HG03571 (cell line): ENCODE measurements around the gene ETS1.

ENCODE experiments used
- ATAC-seq: cut with Tn5 transposase; IDR thresholded peaks from one replicate; pipeline ENCODE4 v1.9.1; 2021; ENCODE audit not compliant: unreplicated experiment

The ETS1 gene, protein sequence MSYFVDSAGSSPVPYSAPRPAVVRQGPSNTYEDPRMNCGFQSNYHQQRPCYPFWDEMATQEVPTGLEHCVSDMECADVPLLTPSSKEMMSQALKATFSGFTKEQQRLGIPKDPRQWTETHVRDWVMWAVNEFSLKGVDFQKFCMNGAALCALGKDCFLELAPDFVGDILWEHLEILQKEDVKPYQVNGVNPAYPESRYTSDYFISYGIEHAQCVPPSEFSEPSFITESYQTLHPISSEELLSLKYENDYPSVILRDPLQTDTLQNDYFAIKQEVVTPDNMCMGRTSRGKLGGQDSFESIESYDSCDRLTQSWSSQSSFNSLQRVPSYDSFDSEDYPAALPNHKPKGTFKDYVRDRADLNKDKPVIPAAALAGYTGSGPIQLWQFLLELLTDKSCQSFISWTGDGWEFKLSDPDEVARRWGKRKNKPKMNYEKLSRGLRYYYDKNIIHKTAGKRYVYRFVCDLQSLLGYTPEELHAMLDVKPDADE

DNA sequence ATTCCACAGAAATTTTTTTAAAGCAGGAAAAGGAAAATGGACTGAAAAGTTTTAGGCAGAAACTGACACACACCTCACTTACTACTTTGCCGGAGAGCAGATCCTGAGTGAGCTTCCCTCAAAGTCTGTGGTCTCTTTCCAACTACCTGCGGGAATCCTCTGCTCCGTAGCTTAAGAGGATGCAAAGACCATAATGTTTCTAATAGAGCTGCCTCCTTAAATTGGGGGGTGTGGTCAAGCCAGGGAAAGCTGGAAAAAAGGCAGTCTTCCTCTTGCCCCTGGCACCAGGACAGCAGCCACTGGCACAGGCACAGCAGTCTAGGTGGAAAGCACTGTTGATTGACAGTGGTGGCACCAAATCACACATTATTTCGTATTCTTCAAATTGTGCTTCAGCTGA, at the start of gene ETS1:
Gene ETS1 (minus strand): TSS at position 144 of the 400 bp plus-strand sequence. CDS start 14,428 bp downstream, outside the sequence.
- ATAC-seq: no peak

DNA sequence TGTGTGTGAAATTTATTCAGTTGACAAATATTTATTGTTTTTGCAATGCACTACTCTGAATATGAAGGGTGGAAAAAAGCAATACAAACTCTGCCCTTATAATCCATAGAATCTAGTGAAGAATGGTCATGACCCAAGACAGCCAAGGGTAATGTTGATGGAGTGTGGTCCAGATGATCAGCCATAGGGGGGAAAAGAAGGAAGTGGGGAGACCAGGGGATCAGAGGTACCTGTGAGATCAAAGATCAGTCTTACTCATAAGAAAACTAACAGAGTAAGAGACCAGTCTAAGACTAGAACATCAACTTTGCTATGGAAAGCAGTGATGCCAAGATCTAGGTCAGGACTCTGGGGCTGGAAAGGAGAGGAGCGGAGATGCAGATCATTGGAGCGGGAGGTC, 47.0 kb upstream of the ETS1 start:
- no peak for ATAC-seq

DNA sequence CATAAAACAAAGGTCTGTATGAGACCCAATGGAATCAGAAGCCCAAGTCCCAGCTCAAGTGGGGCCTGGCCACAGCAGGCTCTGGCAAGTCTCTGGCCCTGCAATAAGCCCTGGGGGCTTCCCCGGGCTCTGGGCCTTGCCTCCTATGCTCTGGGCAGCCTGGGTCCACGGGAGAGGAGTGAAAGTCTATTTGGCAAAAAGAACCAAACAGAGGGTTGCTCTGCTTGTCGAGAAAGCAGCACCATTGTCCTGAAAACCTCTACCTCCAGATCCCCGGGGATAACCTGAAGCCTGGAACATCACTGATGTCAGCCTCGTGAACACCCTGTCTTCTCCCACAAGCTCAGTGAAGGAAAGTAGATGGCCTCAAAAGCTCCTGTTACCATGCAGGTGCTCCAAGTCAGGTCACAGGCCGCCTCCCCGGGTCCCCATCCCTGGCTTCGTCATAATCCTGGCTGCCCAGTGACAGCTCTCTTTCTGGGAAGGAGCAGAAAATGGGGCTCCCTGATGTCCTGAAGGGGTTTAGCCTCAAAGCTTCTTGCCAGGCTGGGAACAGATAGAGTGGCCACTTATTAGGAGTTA, 46.1 kb upstream of the ETS1 start:
- no peak for ATAC-seq

DNA sequence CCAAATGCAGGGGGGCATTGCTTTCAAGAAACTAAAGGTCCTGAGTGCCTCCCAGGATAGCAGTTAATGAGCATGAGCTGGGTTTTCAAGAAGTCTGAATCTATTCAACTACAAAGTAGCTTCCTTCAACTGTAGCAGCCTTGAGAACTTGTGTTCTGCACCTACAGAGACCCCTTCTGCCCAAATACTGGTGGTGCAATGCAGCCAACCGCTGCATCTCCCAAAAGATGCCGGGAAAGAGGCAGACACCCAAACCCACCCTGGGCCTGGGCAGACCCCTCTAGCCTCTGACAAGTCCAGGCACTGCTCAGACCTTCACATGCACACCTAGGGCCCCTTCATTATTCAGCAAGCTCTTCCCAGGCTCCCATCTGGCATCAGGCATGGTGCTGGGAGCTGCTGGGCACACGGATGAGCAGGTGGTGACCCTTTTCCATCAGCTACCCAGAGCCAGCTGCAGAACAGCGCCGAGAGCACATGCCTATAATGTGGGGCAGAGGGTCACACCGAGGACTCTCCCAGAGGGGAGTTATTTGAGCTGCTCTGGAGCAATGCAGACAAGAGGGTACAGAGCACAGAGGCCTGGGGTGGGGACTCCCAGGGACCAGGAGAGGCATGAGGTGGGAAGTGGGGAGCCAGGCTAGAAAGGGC, 44.9 kb upstream of the ETS1 start:
- no peak for ATAC-seq

DNA sequence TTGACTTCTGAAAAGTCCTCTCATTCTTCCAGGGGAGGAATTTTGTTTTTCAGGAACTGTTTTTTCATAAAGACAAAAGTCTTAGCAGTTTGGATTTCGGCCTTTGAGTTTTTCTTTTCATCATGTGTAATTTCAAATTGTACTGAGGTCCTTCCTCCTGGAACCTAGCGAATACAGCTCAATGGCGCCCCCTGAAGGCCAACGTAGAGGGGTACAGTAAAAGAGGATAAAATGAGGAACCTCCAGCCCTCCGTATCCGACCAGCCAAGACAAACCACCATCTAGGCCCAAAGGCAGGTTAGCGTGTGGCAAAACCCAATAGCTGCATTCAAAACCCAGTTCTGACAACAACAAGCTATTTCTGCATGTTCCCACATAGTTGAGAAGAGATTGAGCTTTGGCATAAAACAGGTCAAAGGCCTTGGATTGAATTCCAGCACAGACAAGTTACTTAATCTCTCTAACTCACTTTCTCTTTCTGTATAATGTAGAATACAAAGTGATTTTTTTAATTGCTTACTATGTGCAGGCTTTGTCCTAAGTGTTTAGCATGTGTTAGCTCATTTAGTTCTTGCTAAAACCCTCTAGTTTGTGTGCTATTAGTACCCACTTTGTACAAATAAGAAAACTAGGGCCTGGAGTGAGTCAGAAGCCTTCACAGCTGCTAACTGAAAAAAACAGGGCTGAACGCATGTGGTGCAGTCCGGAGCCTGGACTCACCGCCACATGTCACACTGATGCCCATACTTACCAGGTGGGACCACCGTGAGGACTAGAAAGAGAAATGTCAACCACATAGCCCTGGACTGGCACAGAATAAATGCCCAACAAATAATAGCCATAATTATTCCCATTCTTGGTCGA, 43.2 kb upstream of the ETS1 start:
- ATAC-seq: peak; percentile 48

DNA sequence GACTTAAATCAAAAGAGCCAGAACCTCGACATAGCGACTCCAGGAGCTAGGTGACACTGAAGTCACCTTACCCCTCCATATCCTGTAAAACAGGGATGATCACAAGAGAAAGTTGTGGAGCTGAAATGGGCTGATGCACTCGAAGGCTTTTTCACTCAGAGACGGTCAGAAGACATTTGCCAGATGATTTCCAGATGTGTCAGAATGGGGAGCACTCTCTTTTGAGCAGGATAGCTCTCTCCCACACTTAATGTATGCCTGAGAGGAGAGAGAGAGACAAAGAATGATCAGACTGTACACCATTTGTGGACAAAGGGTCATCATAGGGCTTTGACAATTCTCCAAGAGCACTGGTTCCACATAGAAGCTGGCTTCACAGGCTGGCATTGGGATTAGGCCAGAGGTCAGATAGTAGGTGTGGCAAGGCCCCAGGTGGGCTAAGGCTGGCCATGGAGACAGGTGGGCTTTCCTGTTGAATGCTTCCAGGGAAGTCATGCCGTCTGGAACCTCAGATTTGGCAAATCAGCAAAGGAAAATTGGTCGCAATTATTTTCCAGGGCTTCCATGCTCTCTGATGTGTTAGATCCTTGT, 42.3 kb upstream of the ETS1 start:
- ATAC-seq: no peak

DNA sequence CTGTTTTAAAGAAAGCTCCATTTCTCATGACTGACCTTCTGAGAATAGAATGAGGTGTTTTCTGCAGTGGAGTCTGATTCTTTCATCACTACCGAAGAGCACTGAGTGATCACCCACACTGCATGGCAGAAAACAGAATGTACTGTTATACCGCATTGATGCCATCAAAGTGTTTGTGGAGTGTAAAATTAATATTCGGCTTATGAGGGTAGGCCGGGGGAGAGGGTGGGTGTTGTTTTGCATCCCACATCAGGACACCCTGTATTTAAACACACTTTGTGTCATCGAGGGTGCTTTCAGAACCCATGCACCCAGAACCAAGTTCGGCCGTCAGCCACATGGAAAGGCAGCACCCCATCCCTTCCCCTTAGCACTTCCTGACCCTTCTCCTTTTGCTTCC, 41.3 kb upstream of the ETS1 start:
- peak; percentile 32 for ATAC-seq

DNA sequence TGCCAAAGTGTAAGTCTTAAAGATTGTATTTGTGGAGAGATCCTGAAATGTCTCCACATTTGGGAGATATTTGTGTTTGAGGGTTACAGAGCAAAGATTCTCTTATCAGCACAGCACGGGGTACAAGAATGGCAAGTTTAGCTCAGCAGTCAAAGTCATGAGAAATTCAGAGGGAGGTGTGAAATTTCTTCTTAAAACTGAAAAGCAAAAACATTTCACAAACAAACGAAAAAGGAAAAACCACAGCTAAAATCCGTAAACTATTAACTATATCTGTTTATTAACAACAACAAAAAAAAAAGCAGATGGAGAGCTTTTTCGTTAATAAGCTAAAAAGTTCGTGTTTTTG, 40.9 kb upstream of the ETS1 start:
- peak; percentile 28 for ATAC-seq

DNA sequence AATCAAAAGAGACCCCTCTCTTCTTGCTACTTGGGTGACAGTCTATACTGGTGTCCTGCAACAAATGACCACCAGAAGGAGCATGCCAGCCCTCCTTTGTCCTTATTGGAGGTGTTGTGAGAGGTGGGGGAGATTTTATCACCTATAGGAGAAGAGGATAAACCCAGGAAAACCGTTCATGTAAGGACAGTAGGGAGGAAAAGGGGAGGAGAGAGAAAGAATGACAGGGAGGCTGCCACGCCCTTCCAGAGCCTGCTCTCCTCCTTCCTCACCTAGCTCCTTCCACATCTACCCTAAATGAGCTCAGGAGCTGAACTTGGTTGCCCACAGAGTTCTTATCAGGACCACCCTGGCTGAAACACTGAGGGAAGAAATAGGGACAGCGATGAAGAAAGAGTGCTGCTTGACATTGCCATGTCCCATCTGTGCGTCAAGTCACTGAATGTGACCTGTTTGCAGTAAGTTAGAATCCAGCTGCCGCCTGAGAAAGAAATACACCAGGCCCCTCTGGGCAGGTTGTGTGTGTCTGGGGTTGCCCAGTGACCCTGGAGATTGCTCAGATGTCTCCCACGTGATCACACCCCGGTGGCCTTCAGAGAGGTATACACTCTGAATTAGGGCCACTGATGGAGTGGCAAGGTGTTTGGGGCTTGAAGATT, 40.4 kb upstream of the ETS1 start:
- peak; percentile 38 for ATAC-seq

DNA sequence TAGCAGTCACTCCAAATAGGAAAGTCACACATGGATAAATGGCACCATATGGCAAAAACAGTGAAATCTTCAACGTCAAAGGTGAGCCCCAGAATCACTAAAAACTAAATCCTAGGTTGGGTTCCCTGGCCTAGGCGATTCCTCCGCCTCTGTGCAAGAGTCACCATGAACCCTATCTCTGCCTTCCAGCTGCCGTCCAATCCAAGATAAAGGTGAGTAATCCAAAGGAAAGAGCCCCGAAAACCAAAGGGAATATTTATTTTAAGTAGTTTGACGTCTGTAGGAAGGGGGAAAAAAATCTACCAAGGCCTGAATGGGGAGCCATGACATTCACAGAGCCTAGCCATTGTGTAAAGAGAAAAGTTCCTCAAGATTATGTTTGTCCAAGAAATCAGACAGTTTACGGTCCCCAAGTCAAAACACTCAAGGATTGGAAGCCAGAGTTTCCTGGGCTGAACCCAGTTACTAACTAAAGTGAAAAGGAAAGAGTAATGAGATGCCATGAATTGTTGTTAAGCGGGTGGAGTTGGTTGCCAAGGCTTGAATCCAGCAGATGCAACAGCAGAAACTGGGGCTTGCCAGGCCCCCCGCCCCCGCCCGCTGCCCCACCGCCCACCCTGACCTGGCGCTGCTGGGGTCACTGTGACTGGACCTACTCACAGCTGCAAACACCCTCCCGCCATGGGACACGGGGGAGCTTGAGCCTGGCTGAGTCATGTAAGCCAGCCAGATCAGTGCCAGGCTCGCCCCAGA, 39.7 kb upstream of the ETS1 start:
- no peak for ATAC-seq

DNA sequence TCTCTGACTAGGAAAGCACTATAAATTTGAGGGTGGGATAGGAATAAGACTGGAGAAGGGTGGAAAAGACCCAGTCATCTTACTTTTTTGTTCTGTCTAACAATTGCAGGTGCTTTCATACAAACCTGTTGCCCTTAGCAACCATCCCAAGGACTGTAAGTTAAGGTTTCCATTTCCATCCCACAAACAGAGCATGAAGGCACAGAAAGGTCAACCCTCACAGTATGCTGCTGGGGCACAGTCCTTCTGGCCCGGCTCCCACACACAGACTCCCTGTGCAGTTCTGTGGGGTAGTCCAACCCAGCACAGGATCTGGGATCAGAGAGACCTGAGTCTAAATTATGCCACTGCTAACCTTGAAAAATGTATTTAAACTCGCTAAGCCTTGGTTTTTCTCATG, 38.4 kb upstream of the ETS1 start:
- ATAC-seq: no peak

DNA sequence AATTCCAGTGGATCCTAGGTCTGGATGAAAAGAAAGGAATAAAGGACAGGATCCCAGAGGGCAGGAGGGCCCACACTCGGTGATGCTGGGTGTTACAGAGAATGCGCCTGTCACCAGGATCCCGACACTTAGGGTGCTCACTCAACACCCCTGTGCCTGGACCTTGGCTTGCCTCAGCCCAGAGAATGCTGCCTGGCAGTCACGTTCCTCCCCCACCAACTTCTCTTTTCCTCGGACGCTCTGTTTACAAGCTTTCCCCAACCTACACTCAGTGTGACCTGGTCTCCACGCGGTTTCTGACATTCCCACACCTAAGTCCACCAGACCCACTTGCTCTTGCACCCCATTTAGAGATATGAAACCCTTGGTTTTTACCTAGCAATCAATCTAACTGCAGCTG, 38.0 kb upstream of the ETS1 start:
- ATAC-seq: no peak

DNA sequence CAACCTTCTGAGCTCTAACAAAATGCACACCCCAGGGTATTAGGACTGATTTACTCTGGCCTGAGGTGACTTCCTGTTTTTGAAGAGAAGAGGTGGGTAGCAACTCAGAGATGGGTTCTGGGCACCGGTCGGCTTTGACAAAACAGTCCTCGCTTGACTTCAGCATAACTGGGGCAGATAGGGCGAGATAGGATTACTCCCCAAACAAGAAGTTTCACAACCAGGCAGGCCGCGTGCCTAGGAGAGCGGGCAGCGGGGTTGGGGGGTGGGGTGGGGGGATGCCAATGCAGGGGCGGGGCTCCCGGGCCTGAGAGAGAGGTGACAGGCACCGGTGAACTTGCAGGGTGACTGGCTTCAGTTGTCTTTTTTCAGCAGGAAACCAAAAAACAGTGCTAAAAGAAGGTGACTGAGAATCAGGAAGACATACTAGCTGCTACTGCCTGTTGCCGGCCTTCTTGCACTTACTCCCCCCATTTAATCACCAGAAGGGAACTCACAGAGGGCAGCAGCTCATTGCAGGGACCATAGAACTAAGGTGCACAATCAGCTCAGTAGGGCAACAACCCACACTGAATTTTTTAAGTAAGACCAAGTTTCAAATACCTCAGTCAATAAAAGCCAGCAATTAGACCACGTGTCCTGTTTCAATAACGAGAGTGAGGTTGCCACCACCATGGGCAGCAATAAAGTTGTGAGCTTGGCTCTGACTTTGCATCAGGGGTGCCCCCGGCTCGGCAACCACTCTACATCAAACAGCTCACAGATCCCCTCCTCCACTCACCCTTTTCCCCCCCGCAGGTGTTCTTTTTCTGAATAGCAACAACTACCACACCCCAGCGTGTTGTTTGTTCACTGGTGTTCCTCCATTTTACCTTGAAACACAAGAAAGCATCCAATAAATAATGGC, 37.2 kb upstream of the ETS1 start:
- ATAC-seq: peak; percentile 40

DNA sequence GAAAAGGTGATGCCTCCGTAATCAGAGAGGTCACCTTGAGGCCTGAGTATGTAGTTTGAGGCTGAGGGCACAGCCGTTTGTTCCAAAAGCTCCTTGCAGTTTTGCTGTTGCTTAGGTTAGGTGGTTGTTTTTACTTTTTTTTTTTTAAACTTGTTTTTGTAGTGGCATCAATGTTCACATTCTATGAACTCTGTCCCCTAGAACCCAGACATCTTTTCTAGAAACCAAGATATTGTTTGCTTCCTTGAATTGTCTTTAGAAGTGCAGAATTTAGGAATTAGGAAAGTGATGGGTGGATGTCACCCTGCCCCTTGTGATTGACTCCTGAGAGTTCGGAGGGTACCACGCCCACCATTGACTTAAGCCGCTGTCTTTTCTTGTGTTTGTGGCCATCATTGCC, 35.7 kb upstream of the ETS1 start:
- no peak for ATAC-seq

DNA sequence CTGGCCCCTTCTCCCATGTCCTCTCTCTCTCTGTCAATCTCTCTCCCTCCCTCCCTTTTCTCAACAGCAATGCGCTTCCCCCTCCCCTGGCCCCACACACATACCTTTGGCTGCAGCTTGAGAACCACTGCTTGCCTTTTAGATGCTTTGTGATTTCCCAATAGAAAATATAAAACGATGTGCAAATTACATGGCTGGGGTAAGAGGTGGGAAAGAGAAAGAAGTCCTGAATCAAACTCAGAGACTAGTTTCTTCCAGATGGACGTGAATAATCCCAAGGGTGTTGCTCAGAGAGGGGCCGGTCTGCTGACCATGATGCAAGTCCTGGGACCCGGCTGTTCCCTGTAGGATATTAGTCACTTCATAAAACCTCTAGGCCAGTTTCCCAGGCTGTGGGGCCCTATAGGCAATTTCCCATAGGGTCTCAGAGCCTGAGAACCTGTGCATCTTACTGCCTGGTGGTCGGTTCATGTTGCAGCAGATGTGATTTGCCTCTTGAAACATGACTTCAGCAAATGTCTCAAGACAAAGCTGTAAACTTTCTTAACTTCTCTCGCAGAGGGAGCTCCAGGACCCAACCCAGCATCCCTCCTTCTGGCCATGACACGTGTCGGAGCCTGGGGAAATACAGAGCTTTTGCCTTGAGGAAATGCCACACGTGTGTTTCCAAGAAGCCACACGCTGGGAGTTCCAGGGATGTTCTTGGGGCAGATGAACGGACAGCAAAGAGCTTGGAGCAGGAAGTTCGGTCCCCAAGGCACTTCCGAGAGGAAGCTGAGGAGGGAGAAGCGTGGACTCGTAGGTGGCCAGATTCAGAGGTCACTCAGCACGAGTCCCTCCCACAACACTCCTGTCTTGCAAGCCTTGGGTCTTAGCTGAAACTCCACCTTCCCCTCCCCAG, 34.5 kb upstream of the ETS1 start:
- ATAC-seq: no peak

DNA sequence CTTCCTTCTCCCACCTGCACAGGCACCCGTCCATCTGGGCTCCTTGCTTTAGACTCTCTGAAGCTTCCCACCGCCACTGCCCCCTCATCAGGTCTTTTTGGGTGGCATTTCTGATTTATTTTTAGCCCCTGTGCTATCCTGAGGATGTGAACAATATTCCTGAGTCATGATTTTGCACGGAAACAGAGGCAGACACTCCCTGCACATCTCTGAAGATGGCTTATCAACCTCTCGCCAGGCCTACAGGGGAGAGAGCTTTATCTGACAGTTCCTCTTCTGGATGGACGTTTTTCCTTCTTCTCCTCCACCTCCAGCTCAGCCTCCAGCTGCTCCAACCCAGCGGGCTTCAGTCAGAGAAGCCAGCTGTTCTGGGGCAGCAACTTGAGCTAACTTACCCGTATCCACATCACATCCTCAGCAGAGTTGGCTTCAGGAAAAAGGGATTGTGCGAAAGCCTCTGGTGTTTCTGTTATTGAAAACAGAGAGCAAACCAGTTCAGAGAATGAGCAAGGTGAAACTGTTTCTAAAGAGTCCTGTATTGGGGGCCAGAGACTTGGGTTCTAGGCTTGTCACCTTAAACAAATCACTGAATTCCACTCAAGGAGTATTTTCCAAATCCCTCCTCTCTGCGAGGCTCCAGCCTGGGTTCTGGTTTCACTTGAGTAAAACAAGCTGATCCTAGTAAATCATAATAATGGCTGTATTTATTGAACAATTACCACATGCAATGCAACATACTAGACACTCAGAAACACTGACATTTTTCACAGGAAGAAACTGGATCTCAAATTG, 33.1 kb upstream of the ETS1 start:
- ATAC-seq: no peak
